Smooth muscle cell (in vitro differentiated cells): ENCODE measurements around the gene STRADA. TPM values are rescaled to one million over a fixed set of nuclear protein-coding genes. Genes with fewer than 3 reads are reported as not detected.

ENCODE experiments used
- DNase-seq: peaks from one replicate; lab custom pipeline; 2025; ENCODE audit not compliant: unreplicated experiment; lab: John Stamatoyannopoulos, UW
- H2AFZ ChIP-seq: fragments of 200-600 bp; sonication (generic); 2 replicates; pipeline ENCODE4 v1.6.0; 2016; ENCODE audit warnings: antibody characterized with exemption, low read depth, mild to moderate bottlenecking
- H3F3A ChIP-seq: fragments of 200-600 bp; sonication (generic); 2 replicates; pipeline ENCODE4 v1.6.0; 2017; ENCODE audit warnings: antibody characterized with exemption, low read depth
- H3K27ac ChIP-seq: fragments of 200-600 bp; sonication (generic); 2 replicates; pipeline ENCODE4 v1.5.1; 2016; ENCODE audit warnings: low read depth, mild to moderate bottlenecking
- H3K27me3 ChIP-seq: fragments of 200-600 bp; sonication (generic); 2 replicates; pipeline ENCODE4 v1.6.1; 2016; ENCODE audit warnings: low read depth, mild to moderate bottlenecking
- H3K36me3 ChIP-seq: fragments of 200-600 bp; sonication (generic); 2 replicates; pipeline ENCODE4 v1.5.1; 2016; ENCODE audit warnings: low read depth
- H3K4me1 ChIP-seq: fragments of 200-600 bp; sonication (generic); 2 replicates; pipeline ENCODE4 v1.5.1; 2016; ENCODE audit warnings: low read depth
- H3K4me2 ChIP-seq: fragments of 200-600 bp; sonication (generic); 2 replicates; pipeline ENCODE4 v1.6.0; 2016; ENCODE audit warnings: mild to moderate bottlenecking
- H3K4me3 ChIP-seq: fragments of 200-600 bp; sonication (generic); 2 replicates; pipeline ENCODE4 v1.5.1; 2016; ENCODE audit warnings: mild to moderate bottlenecking
- H3K79me2 ChIP-seq: fragments of 200-600 bp; sonication (generic); 2 replicates; pipeline ENCODE4 v1.6.0; 2016; ENCODE audit warnings: low read depth, mild to moderate bottlenecking
- H3K9ac ChIP-seq: fragments of 200-600 bp; sonication (generic); 2 replicates; pipeline ENCODE4 v1.6.0; 2016; ENCODE audit warnings: low read depth
- H3K9me3 ChIP-seq: fragments of 200-600 bp; sonication (generic); replicated peaks from 2 replicates; pipeline ENCODE4 v1.5.1; 2016; ENCODE audit warnings: low read depth
- H4K20me1 ChIP-seq: fragments of 200-600 bp; sonication (generic); 2 replicates; pipeline ENCODE4 v1.6.0; 2016; ENCODE audit warnings: low read depth
- CTCF ChIP-seq: fragments of 200-600 bp; sonication (generic); IDR thresholded peaks from 2 replicates; pipeline ENCODE4 v1.5.1; 2017; ENCODE audit warnings: borderline replicate concordance, mild to moderate bottlenecking, antibody characterized with exemption; ENCODE audit not compliant: insufficient read depth, poor library complexity, severe bottlenecking
- WGBS: methylation state at CpG from one replicate; pipeline ENCODE4 v1.1.7; 2016; ENCODE audit warnings: low lambda C conversion rate; 5-methylcytosine and 5-hydroxymethylcytosine counted together
- polyA plus RNA-seq: library from polyadenylated mRNA; unstranded; fragments of >200 nt; fragmentation: Nextera tagmentation; extraction: Ambion mirVana; gene quantifications from 2 replicates; pipeline ENCODE4 v1.2.1, GENCODE V29; 2016
- total RNA-seq: library from RNA; depleted of rRNA; stranded (reverse); fragments of >200 nt; gene quantifications from 2 replicates; pipeline ENCODE4 v1.2.3, GENCODE V29; 2014

Gene STRADA
- total and polyA plus RNA-seq, 2 experiments from 2014 or later = 13.6 to 26.8 TPM

GRCh38 chr17:63694950-63695773 is 46.4 kb downstream of the STRADA start:
- Histone ChIP-seq H3K27me3 (no peaks in the 10 kb centered on the region), H3K27ac (no peak overlapping the region), H3K9ac (no peak overlapping the region), H4K20me1 (peaks cover 14% of the 10 kb centered on the region), H3K36me3 (no peaks in the 10 kb centered on the region), H3K4me1 (peaks cover 7% of the 10 kb centered on the region), H3K4me3 (no peak overlapping the region), H3K9me3 (no peaks in the 10 kb centered on the region), H3K79me2 (no peaks in the 10 kb centered on the region), H3K4me2 (no peak overlapping the region), H3F3A (no peaks in the 10 kb centered on the region), H2AFZ (no peak overlapping the region)
- TF ChIP-seq CTCF = no peak
- WGBS = 93% methylated on average over 15 of the region's 15 CpGs
- no peak for DNase-seq

DNA sequence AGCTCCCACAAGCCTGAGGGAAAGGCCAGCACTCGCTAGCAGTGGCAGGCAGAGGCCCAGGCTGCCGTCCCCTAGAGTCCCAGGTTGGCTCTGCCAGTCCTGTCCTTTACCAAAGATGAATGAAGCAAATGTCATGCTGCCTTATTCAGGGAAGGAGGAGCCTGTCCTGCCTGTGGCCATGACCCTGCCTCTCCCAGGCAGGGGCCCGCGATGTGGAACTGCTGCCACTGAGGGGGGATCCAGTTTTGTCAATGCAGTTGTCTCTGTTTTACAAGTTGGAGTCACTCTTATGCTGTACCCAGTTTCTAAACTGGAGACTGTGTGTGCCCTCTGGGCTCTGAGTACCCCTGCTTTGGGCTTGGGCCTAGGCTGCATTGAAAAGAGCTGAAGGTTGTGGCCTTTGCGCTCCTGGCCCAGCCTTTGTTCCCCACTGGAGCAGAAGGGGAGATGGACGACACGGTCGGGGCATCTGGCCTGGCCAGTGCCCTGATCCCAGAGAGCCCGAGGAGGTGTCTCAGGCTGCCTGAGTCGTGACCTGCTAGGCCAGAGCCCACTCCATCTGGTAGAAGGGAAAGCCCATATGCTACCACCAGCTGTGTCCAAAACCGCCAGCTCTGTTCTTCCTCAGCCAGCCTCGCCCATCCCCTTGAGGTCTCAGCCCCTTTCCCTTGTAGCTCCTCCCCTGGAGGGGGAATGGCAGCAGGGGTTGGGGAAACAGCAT is 47.2 kb downstream of the STRADA start:
- no peak overlapping the region for H3K9ac ChIP-seq
- no peaks in the 10 kb centered on the region for H3K36me3 ChIP-seq
- no peaks in the 10 kb centered on the region for H3K79me2 ChIP-seq
- no peak overlapping the region for H2AFZ ChIP-seq
- no peaks in the 10 kb centered on the region for H3K9me3 ChIP-seq
- H3K4me3 ChIP-seq = no peak overlapping the region
- H3F3A ChIP-seq = no peaks in the 10 kb centered on the region
- no peak overlapping the region for H3K4me2 ChIP-seq
- DNase-seq = no peak
- H3K27ac ChIP-seq = no peak overlapping the region
- 91% methylated on average over 12 of the region's 12 CpGs for WGBS
- peaks cover 7% of the 10 kb centered on the region for H3K4me1 ChIP-seq
- no peak for TF ChIP-seq CTCF
- no peaks in the 10 kb centered on the region for H3K27me3 ChIP-seq
- H4K20me1 ChIP-seq = peaks cover 14% of the 10 kb centered on the region

GRCh38 chr17:63693411-63694113 is 48.0 kb downstream of the STRADA start:
- no peaks in the 10 kb centered on the region for H3K36me3 ChIP-seq
- no peak overlapping the region for H3K27ac ChIP-seq
- no peak overlapping the region for H3K9ac ChIP-seq
- 97% methylated on average over 18 of the region's 18 CpGs for WGBS
- no peak for TF ChIP-seq CTCF
- H3K4me3 ChIP-seq = no peak overlapping the region
- peaks cover 9% of the 10 kb centered on the region for H4K20me1 ChIP-seq
- H3K4me1 ChIP-seq = no peaks in the 10 kb centered on the region
- H3F3A ChIP-seq = no peaks in the 10 kb centered on the region
- no peak for DNase-seq
- H3K79me2 ChIP-seq = no peaks in the 10 kb centered on the region
- no peak overlapping the region for H2AFZ ChIP-seq
- no peaks in the 10 kb centered on the region for H3K9me3 ChIP-seq
- no peaks in the 10 kb centered on the region for H3K27me3 ChIP-seq
- H3K4me2 ChIP-seq = no peak overlapping the region
